ENCODE results near the gene ERI2.

The ERI2 gene

GRCh38 chr16:20818929-20819585, 12.8 kb upstream of the ERI2 start:
- Histone ChIP-seq H2BK5ac (ENCODE audit: low read depth, low read length, poor library complexity, severe bottlenecking) (no peak overlapping the region), H2BK120ac (ENCODE audit: low read depth, low read length) (no peak overlapping the region), H3K4me1 (ENCODE audit: control insufficient read depth, insufficient read depth, low read depth, low read length) (no peaks in the 10 kb centered on the region), H3K23ac (ENCODE audit: low read length in 2 of 2) (no peak overlapping the region), H3K79me1 (replicated peaks; ENCODE audit: low read length, poor library complexity, severe bottlenecking) (no peaks in the 10 kb centered on the region), H3K4me3 (ENCODE audit: insufficient read depth in 1 of 2, low read depth in 1 of 2, low read length in 2 of 2) (no peak overlapping the region), H3K9me3 (ENCODE audit: control insufficient read depth, low read length) (no peaks in the 10 kb centered on the region), H3K4me2 (ENCODE audit: low read length, poor library complexity, severe bottlenecking) (no peak overlapping the region), H3K14ac (ENCODE audit: low read length in 2 of 2) (no peak overlapping the region), H3K4ac (ENCODE audit: low read depth in 1 of 2, low read length in 2 of 2) (no peak overlapping the region), H2BK12ac (ENCODE audit: low read length in 2 of 2) (no peak overlapping the region), H3K27ac (ENCODE audit: low read length, poor library complexity, severe bottlenecking) (no peak overlapping the region), H2BK15ac (ENCODE audit: low read depth, poor library complexity, severe bottlenecking) (no peak overlapping the region), H2AK5ac (ENCODE audit: low read length, severe bottlenecking) (no peak overlapping the region), H4K91ac (ENCODE audit: low read length) (no peak overlapping the region), H3K9ac (ENCODE audit: low read length) (no peak overlapping the region), H4K8ac (ENCODE audit: low read length) (no peak overlapping the region), H3K36me3 (ENCODE audit: control insufficient read depth in 1 of 2, insufficient read depth in 2 of 2, low read depth in 1 of 2, low read length in 2 of 2) (peaks cover 3 to 65% of the 10 kb centered on the region in 2 experiments), H2AFZ (ENCODE audit: low read depth, low read length) (no peak overlapping the region), H3K18ac (ENCODE audit: low read depth in 1 of 2, low read length in 2 of 2) (no peak overlapping the region), H3K27me3 (ENCODE audit: control insufficient read depth in 1 of 2, insufficient read depth in 1 of 2, low read length in 2 of 2) (no peaks in the 10 kb centered on the region)
- DNase-seq, result no peak
- over 99% methylated on average over 3 of the region's 4 CpGs for WGBS

- peaks cover 3% of the 10 kb centered on the region for H3K79me1 ChIP-seq (replicated peaks; ENCODE audit: low read length, poor library complexity, severe bottlenecking)
- H2BK5ac ChIP-seq (ENCODE audit: low read depth, low read length, poor library complexity, severe bottlenecking), result no peak overlapping the region
- H3K4ac ChIP-seq (ENCODE audit: low read depth in 1 of 2, low read length in 2 of 2), result no peak overlapping the region
- no peak overlapping the region for H3K4me2 ChIP-seq (ENCODE audit: low read length, poor library complexity, severe bottlenecking)
- H3K23ac ChIP-seq (ENCODE audit: low read length in 2 of 2), result no peak overlapping the region
- H3K9me3 ChIP-seq (ENCODE audit: control insufficient read depth, low read length), result no peaks in the 10 kb centered on the region
- H2BK12ac ChIP-seq (ENCODE audit: low read length in 2 of 2), result no peak overlapping the region
- no peak overlapping the region for H3K14ac ChIP-seq (ENCODE audit: low read length in 2 of 2)
- no peaks in the 10 kb centered on the region for H3K27me3 ChIP-seq (ENCODE audit: control insufficient read depth in 1 of 2, insufficient read depth in 1 of 2, low read length in 2 of 2)
- no peak overlapping the region for H3K4me3 ChIP-seq (ENCODE audit: insufficient read depth in 1 of 2, low read depth in 1 of 2, low read length in 2 of 2)
- no peak overlapping the region for H4K91ac ChIP-seq (ENCODE audit: low read length)
- H2AK5ac ChIP-seq (ENCODE audit: low read length, severe bottlenecking), result no peak overlapping the region
- H3K27ac ChIP-seq (ENCODE audit: low read length, poor library complexity, severe bottlenecking), result no peak overlapping the region
- no peak overlapping the region for H4K8ac ChIP-seq (ENCODE audit: low read length)
- H2BK15ac ChIP-seq (ENCODE audit: low read depth, poor library complexity, severe bottlenecking), result no peak overlapping the region
- H3K9ac ChIP-seq (ENCODE audit: low read length), result no peak overlapping the region
- DNase-seq, result no peak
- WGBS, result 94% methylated on average over 4 of the region's 4 CpGs
- H3K36me3 ChIP-seq (ENCODE audit: control insufficient read depth in 1 of 2, insufficient read depth in 2 of 2, low read depth in 1 of 2, low read length in 2 of 2), result peaks cover 3 to 41% of the 10 kb centered on the region in 2 experiments
- H2AFZ ChIP-seq (ENCODE audit: low read depth, low read length), result no peak overlapping the region
- no peaks in the 10 kb centered on the region for H3K4me1 ChIP-seq (ENCODE audit: control insufficient read depth, insufficient read depth, low read depth, low read length)
- no peak overlapping the region for H3K18ac ChIP-seq (ENCODE audit: low read depth in 1 of 2, low read length in 2 of 2)
- H2BK120ac ChIP-seq (ENCODE audit: low read depth, low read length), result no peak overlapping the region
Observed at GRCh38 chr16:20814784-20815183, 8.5 kb upstream of the ERI2 start.

- no peak overlapping the region for H3K4me2 ChIP-seq (ENCODE audit: low read length, poor library complexity, severe bottlenecking)
- H2AK5ac ChIP-seq (ENCODE audit: low read length, severe bottlenecking), result no peak overlapping the region
- no peak overlapping the region for H2BK12ac ChIP-seq (ENCODE audit: low read length in 2 of 2)
- H2BK15ac ChIP-seq (ENCODE audit: low read depth, poor library complexity, severe bottlenecking), result no peak overlapping the region
- peaks cover 8% of the 10 kb centered on the region for H3K79me1 ChIP-seq (replicated peaks; ENCODE audit: low read length, poor library complexity, severe bottlenecking)
- no peak overlapping the region for H3K18ac ChIP-seq (ENCODE audit: low read depth in 1 of 2, low read length in 2 of 2)
- H2AFZ ChIP-seq (ENCODE audit: low read depth, low read length), result no peak overlapping the region
- no peak overlapping the region for H2BK5ac ChIP-seq (ENCODE audit: low read depth, low read length, poor library complexity, severe bottlenecking)
- H4K8ac ChIP-seq (ENCODE audit: low read length), result no peak overlapping the region
- no peak for DNase-seq
- H3K27me3 ChIP-seq (ENCODE audit: control insufficient read depth in 1 of 2, insufficient read depth in 1 of 2, low read length in 2 of 2), result no peaks in the 10 kb centered on the region
- no peaks in the 10 kb centered on the region for H3K9me3 ChIP-seq (ENCODE audit: control insufficient read depth, low read length)
- no peak overlapping the region for H3K4ac ChIP-seq (ENCODE audit: low read depth in 1 of 2, low read length in 2 of 2)
- H3K4me1 ChIP-seq (ENCODE audit: control insufficient read depth, insufficient read depth, low read depth, low read length), result peaks cover 2% of the 10 kb centered on the region
- H3K4me3 ChIP-seq (ENCODE audit: insufficient read depth in 1 of 2, low read depth in 1 of 2, low read length in 2 of 2), result no peak overlapping the region
- peaks cover 3 to 28% of the 10 kb centered on the region in 2 experiments for H3K36me3 ChIP-seq (ENCODE audit: control insufficient read depth in 1 of 2, insufficient read depth in 2 of 2, low read depth in 1 of 2, low read length in 2 of 2)
- H3K14ac ChIP-seq (ENCODE audit: low read length in 2 of 2), result no peak overlapping the region
- no peak overlapping the region for H3K23ac ChIP-seq (ENCODE audit: low read length in 2 of 2)
- no peak overlapping the region for H4K91ac ChIP-seq (ENCODE audit: low read length)
- 85% methylated on average over 2 of the region's 2 CpGs for WGBS
- H2BK120ac ChIP-seq (ENCODE audit: low read depth, low read length), result no peak overlapping the region
- H3K27ac ChIP-seq (ENCODE audit: low read length, poor library complexity, severe bottlenecking), result no peak overlapping the region
- no peak overlapping the region for H3K9ac ChIP-seq (ENCODE audit: low read length)
Observed at GRCh38 chr16:20812510-20812909, 6.2 kb upstream of the ERI2 start.

- no peaks in the 10 kb centered on the region for H3K27me3 ChIP-seq (ENCODE audit: control insufficient read depth in 1 of 2, insufficient read depth in 1 of 2, low read length in 2 of 2)
- 97% methylated on average over 7 of the region's 10 CpGs for WGBS
- H2AK5ac ChIP-seq (ENCODE audit: low read length, severe bottlenecking), result no peak overlapping the region
- H3K4ac ChIP-seq (ENCODE audit: low read depth in 1 of 2, low read length in 2 of 2), result no peak overlapping the region
- no peak overlapping the region for H2AFZ ChIP-seq (ENCODE audit: low read depth, low read length)
- H3K4me1 ChIP-seq (ENCODE audit: control insufficient read depth, insufficient read depth, low read depth, low read length), result peaks cover 3% of the 10 kb centered on the region
- DNase-seq, result no peak
- no peak overlapping the region for H4K91ac ChIP-seq (ENCODE audit: low read length)
- no peak overlapping the region for H3K27ac ChIP-seq (ENCODE audit: low read length, poor library complexity, severe bottlenecking)
- H3K79me1 ChIP-seq (replicated peaks; ENCODE audit: low read length, poor library complexity, severe bottlenecking), result peaks cover 8% of the 10 kb centered on the region
- H4K8ac ChIP-seq (ENCODE audit: low read length), result no peak overlapping the region
- H3K9me3 ChIP-seq (ENCODE audit: control insufficient read depth, low read length), result no peaks in the 10 kb centered on the region
- H3K14ac ChIP-seq (ENCODE audit: low read length in 2 of 2), result no peak overlapping the region
- no peak overlapping the region for H3K4me2 ChIP-seq (ENCODE audit: low read length, poor library complexity, severe bottlenecking)
- H3K9ac ChIP-seq (ENCODE audit: low read length), result no peak overlapping the region
- no peak overlapping the region for H3K23ac ChIP-seq (ENCODE audit: low read length in 2 of 2)
- H3K4me3 ChIP-seq (ENCODE audit: insufficient read depth in 1 of 2, low read depth in 1 of 2, low read length in 2 of 2), result no peak overlapping the region
- H3K18ac ChIP-seq (ENCODE audit: low read depth in 1 of 2, low read length in 2 of 2), result no peak overlapping the region
- H2BK12ac ChIP-seq (ENCODE audit: low read length in 2 of 2), result no peak overlapping the region
- H3K36me3 ChIP-seq (ENCODE audit: control insufficient read depth in 1 of 2, insufficient read depth in 2 of 2, low read depth in 1 of 2, low read length in 2 of 2), result peaks cover 3 to 25% of the 10 kb centered on the region in 2 experiments
- no peak overlapping the region for H2BK15ac ChIP-seq (ENCODE audit: low read depth, poor library complexity, severe bottlenecking)
- H2BK120ac ChIP-seq (ENCODE audit: low read depth, low read length), result no peak overlapping the region
- no peak overlapping the region for H2BK5ac ChIP-seq (ENCODE audit: low read depth, low read length, poor library complexity, severe bottlenecking)
Observed at GRCh38 chr16:20811889-20812439, 5.7 kb upstream of the ERI2 start.

Data from mesenchymal stem cell (in vitro differentiated cells and primary cell).